ENCODE measurements around the gene EGFL7. TPM values are rescaled to one million over a fixed set of nuclear protein-coding genes. Genes with fewer than 3 reads are reported as not detected.

EGFL7 gene
- total and polyA plus RNA-seq, 2 of the 13 experiments (the other 11 are each of a cell fraction or from before 2014, with no cell fraction given), result 0.20 to 5.1 TPM

DNA sequence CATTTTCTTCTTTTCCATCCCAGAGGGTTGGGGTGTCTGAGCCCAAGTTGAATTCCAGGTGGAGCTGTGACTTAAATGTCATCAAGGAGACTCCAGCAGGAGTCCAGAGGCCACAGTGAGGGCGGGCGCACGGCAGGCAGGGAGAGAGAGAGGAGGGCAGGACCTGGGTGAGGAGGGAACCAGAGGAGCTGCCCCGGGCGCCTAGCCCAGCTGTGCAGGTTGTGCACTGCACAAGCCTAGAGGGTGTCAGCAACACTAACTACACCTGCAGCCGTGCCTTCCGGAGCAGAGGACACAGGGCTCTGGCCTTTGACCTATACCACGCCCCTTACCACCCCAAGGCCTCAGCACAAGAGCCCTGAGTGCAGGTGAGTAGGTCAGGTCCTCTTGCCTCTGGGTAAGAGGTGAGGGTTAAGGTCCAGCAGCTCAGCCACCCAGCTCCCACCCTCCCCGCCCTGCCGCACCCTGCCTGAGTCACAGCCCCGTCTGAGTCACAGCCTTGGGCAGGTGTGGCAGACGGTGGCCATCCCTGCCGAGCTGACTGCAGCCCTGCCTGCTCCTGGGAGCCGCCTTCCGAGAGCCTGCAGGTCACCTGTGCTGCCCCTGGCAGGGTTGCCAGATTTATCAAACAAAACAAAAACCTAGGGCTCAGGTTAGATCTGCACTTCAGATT, 30.9 kb downstream of the EGFL7 start (continued):
- TF ChIP-seq, protein P1, sequence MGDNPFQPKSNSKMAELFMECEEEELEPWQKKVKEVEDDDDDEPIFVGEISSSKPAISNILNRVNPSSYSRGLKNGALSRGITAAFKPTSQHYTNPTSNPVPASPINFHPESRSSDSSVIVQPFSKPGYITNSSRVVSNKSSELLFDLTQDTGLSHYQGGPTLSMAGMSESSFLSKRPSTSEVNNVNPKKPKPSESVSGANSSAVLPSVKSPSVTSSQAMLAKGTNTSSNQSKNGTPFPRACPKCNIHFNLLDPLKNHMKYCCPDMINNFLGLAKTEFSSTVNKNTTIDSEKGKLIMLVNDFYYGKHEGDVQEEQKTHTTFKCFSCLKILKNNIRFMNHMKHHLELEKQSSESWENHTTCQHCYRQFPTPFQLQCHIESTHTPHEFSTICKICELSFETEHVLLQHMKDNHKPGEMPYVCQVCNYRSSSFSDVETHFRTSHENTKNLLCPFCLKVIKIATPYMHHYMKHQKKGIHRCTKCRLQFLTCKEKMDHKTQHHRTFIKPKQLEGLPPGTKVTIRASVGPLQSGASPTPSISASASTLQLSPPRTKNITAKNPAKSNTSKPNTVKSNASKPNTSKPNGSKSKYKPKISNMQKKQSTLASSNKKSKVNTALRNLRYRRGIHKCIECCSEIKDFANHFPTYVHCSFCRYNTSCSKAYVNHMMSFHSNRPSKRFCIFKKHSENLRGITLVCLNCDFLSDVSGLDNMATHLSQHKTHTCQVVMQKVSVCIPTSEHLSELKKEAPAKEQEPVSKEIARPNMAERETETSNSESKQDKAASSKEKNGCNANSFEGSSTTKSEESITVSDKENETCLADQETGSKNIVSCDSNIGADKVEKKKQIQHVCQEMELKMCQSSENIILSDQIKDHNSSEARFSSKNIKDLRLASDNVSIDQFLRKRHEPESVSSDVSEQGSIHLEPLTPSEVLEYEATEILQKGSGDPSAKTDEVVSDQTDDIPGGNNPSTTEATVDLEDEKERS (CRISPR knock-in tag; IDR thresholded peaks at IDR 0.05), result peak; percentile 93
- no peak for TF ChIP-seq ZNF660 (CRISPR knock-in tag; IDR thresholded peaks at IDR 0.05; ENCODE audit: borderline replicate concordance, low read depth)
- TF ChIP-seq, protein P2, sequence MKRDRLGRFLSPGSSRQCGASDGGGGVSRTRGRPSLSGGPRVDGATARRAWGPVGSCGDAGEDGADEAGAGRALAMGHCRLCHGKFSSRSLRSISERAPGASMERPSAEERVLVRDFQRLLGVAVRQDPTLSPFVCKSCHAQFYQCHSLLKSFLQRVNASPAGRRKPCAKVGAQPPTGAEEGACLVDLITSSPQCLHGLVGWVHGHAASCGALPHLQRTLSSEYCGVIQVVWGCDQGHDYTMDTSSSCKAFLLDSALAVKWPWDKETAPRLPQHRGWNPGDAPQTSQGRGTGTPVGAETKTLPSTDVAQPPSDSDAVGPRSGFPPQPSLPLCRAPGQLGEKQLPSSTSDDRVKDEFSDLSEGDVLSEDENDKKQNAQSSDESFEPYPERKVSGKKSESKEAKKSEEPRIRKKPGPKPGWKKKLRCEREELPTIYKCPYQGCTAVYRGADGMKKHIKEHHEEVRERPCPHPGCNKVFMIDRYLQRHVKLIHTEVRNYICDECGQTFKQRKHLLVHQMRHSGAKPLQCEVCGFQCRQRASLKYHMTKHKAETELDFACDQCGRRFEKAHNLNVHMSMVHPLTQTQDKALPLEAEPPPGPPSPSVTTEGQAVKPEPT (CRISPR knock-in tag; IDR thresholded peaks at IDR 0.05; ENCODE audit: low read depth), result no peak
- TF ChIP-seq FOXA3 (CRISPR knock-in tag; IDR thresholded peaks at IDR 0.05), result peak; percentile 59
- TF ChIP-seq, protein P3, sequence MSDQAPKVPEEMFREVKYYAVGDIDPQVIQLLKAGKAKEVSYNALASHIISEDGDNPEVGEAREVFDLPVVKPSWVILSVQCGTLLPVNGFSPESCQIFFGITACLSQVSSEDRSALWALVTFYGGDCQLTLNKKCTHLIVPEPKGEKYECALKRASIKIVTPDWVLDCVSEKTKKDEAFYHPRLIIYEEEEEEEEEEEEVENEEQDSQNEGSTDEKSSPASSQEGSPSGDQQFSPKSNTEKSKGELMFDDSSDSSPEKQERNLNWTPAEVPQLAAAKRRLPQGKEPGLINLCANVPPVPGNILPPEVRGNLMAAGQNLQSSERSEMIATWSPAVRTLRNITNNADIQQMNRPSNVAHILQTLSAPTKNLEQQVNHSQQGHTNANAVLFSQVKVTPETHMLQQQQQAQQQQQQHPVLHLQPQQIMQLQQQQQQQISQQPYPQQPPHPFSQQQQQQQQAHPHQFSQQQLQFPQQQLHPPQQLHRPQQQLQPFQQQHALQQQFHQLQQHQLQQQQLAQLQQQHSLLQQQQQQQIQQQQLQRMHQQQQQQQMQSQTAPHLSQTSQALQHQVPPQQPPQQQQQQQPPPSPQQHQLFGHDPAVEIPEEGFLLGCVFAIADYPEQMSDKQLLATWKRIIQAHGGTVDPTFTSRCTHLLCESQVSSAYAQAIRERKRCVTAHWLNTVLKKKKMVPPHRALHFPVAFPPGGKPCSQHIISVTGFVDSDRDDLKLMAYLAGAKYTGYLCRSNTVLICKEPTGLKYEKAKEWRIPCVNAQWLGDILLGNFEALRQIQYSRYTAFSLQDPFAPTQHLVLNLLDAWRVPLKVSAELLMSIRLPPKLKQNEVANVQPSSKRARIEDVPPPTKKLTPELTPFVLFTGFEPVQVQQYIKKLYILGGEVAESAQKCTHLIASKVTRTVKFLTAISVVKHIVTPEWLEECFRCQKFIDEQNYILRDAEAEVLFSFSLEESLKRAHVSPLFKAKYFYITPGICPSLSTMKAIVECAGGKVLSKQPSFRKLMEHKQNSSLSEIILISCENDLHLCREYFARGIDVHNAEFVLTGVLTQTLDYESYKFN (CRISPR knock-in tag; conservative IDR thresholded peaks at IDR 0.05), result peak; percentile 90
- TF ChIP-seq, protein P4, sequence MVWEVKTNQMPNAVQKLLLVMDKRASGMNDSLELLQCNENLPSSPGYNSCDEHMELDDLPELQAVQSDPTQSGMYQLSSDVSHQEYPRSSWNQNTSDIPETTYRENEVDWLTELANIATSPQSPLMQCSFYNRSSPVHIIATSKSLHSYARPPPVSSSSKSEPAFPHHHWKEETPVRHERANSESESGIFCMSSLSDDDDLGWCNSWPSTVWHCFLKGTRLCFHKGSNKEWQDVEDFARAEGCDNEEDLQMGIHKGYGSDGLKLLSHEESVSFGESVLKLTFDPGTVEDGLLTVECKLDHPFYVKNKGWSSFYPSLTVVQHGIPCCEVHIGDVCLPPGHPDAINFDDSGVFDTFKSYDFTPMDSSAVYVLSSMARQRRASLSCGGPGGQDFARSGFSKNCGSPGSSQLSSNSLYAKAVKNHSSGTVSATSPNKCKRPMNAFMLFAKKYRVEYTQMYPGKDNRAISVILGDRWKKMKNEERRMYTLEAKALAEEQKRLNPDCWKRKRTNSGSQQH (CRISPR knock-in tag; IDR thresholded peaks at IDR 0.05; ENCODE audit: low read depth), result no peak
- no peak for TF ChIP-seq ARHGAP35 (CRISPR knock-in tag; IDR thresholded peaks at IDR 0.05; ENCODE audit: borderline replicate concordance)
- TF ChIP-seq ZNF605 (CRISPR knock-in tag; IDR thresholded peaks at IDR 0.05), result peak; percentile 70; the same call in 1 of the 2 replicates
- TF ChIP-seq, protein P5, sequence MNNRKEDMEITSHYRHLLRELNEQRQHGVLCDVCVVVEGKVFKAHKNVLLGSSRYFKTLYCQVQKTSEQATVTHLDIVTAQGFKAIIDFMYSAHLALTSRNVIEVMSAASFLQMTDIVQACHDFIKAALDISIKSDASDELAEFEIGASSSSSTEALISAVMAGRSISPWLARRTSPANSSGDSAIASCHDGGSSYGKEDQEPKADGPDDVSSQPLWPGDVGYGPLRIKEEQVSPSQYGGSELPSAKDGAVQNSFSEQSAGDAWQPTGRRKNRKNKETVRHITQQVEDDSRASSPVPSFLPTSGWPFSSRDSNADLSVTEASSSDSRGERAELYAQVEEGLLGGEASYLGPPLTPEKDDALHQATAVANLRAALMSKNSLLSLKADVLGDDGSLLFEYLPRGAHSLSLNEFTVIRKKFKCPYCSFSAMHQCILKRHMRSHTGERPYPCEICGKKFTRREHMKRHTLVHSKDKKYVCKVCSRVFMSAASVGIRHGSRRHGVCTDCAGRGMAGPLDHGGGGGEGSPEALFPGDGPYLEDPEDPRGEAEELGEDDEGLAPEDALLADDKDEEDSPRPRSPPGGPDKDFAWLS (CRISPR knock-in tag; IDR thresholded peaks at IDR 0.05; ENCODE audit: borderline replicate concordance), result no peak
- TF ChIP-seq MYNN (CRISPR knock-in tag; IDR thresholded peaks at IDR 0.05; ENCODE audit: low read depth), result no peak
- TF ChIP-seq KMT2A (CRISPR knock-in tag; IDR thresholded peaks at IDR 0.05), result no peak
- TF ChIP-seq, protein P6, sequence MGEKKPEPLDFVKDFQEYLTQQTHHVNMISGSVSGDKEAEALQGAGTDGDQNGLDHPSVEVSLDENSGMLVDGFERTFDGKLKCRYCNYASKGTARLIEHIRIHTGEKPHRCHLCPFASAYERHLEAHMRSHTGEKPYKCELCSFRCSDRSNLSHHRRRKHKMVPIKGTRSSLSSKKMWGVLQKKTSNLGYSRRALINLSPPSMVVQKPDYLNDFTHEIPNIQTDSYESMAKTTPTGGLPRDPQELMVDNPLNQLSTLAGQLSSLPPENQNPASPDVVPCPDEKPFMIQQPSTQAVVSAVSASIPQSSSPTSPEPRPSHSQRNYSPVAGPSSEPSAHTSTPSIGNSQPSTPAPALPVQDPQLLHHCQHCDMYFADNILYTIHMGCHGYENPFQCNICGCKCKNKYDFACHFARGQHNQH (CRISPR knock-in tag; IDR thresholded peaks at IDR 0.05), result peak; percentile 73
- TF ChIP-seq MZF1 (CRISPR knock-in tag; IDR thresholded peaks at IDR 0.05; ENCODE audit: borderline replicate concordance), result peak; percentile 56; the same call in 1 of the 2 replicates
- no peak for TF ChIP-seq ZNF777 (CRISPR knock-in tag; IDR thresholded peaks at IDR 0.05)
- peak; percentile 35 for TF ChIP-seq YY1 (IDR thresholded peaks at IDR 0.05; ENCODE audit: insufficient read depth, insufficient replicate concordance, low read depth, low read length)

Data from HepG2 (cell line).